MM.1S (cell line): ENCODE data around the gene SNX9.

Source experiments
- DNase-seq: peaks from one replicate; pipeline ENCODE4 v3.0.0-alpha.2; 2015
- H2AFZ ChIP-seq: fragments of 300-600 bp; sonication (generic); 2 replicates; pipeline ENCODE4 v1.6.0; 2016; ENCODE audit warnings: antibody characterized with exemption, low read length
- H3F3A ChIP-seq: fragments of 300-600 bp; sonication (generic); 2 replicates; pipeline ENCODE4 v1.6.1; 2016; ENCODE audit warnings: mild to moderate bottlenecking, antibody characterized with exemption, low read length, moderate library complexity, mixed read lengths; ENCODE audit not compliant: insufficient read depth
- H3K27ac ChIP-seq: fragments of 300-600 bp; sonication (generic); 2 replicates; pipeline ENCODE4 v1.5.1; 2016; ENCODE audit warnings: mild to moderate bottlenecking, low read length
- H3K27me3 ChIP-seq: fragments of 300-600 bp; sonication (generic); replicated peaks from 2 replicates; pipeline ENCODE4 v1.6.0; 2016; ENCODE audit warnings: low read length; ENCODE audit not compliant: insufficient read depth
- H3K36me3 ChIP-seq: fragments of 300-600 bp; sonication (generic); replicated peaks from 2 replicates; pipeline ENCODE4 v1.6.1; 2016; ENCODE audit warnings: mild to moderate bottlenecking, low read length, mixed read lengths; ENCODE audit not compliant: insufficient read depth
- H3K4me1 ChIP-seq: fragments of 300-600 bp; sonication (generic); 2 replicates; pipeline ENCODE4 v1.6.1; 2016; ENCODE audit warnings: low read length, mixed read lengths
- H3K4me2 ChIP-seq: fragments of 300-600 bp; sonication (generic); 2 replicates; pipeline ENCODE4 v1.6.0; 2016; ENCODE audit warnings: low read depth, low read length
- H3K4me3 ChIP-seq: fragments of 300-600 bp; sonication (generic); 2 replicates; pipeline ENCODE4 v1.5.1; 2016; ENCODE audit warnings: low read length, mixed read lengths
- H3K79me2 ChIP-seq: fragments of 300-600 bp; sonication (generic); 2 replicates; pipeline ENCODE4 v1.6.1; 2016; ENCODE audit warnings: mixed run types, low read length, mixed read lengths
- H3K9ac ChIP-seq: fragments of 300-600 bp; sonication (generic); 2 replicates; pipeline ENCODE4 v1.6.1; 2016; ENCODE audit warnings: low read length, mixed read lengths
- H3K9me2 ChIP-seq: fragments of 300-600 bp; sonication (generic); replicated peaks from 2 replicates; pipeline ENCODE4 v1.6.1; 2016; ENCODE audit warnings: mild to moderate bottlenecking, low read length, mixed read lengths; ENCODE audit not compliant: insufficient read depth
- H3K9me3 ChIP-seq: fragments of 300-600 bp; sonication (generic); replicated peaks from 2 replicates; pipeline ENCODE4 v1.6.1; 2016; ENCODE audit warnings: mild to moderate bottlenecking, low read length, mixed read lengths; ENCODE audit not compliant: insufficient read depth
- H4K20me1 ChIP-seq: fragments of 300-600 bp; sonication (generic); 2 replicates; pipeline ENCODE4 v1.6.1; 2016; ENCODE audit warnings: mild to moderate bottlenecking, low read length, moderate library complexity, mixed read lengths; ENCODE audit not compliant: insufficient read depth
- EZH2 ChIP-seq: fragments of 300-600 bp; sonication (generic); optimal IDR thresholded peaks from 2 replicates; pipeline ENCODE3; 2017; ENCODE audit warnings: low read depth, mild to moderate bottlenecking, antibody characterized with exemption, low read length, mixed read lengths
- EZH2phosphoT487 ChIP-seq: fragments of 300-600 bp; sonication (generic); IDR thresholded peaks from 2 replicates; pipeline ENCODE4 v1.6.1; 2018; ENCODE audit warnings: antibody characterized with exemption, low read length
- TF ChIP-seq, protein P1 (sequence below): fragments of 300-600 bp; sonication (generic); IDR thresholded peaks from 2 replicates; pipeline ENCODE4 v1.5.1; 2016; ENCODE audit warnings: antibody characterized with exemption, low read length, mixed read lengths

SNX9 gene

DNA sequence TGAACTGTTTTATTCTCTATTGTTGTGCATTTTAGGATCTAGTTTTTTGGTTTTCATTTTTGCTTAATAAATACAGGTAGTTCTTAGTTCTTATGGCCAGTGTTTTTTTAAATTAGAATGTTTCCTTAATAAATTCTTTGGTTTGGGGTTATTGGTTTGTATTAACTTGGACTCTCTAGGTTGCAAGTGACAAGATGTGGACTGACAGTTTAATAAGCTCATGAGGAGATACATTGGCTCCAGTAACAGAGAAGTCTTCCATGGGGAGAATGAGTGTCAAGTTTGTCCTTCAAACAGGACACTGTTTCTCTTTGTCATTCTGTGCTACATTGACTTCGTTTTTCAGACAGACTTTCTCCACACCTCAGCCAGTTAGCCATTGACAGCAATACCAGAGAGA, 39.7 kb downstream of the SNX9 start:
- Histone ChIP-seq H3K9ac (no peak overlapping the region), H3K4me2 (no peak overlapping the region), H3K79me2 (no peaks in the 10 kb centered on the region), H4K20me1 (no peaks in the 10 kb centered on the region), H3K9me2 (no peaks in the 10 kb centered on the region), H3K4me3 (no peak overlapping the region), H3K27me3 (no peaks in the 10 kb centered on the region), H3K36me3 (no peaks in the 10 kb centered on the region), H3K4me1 (no peaks in the 10 kb centered on the region), H3F3A (no peaks in the 10 kb centered on the region), H3K27ac (no peak overlapping the region), H2AFZ (no peak overlapping the region), H3K9me3 (no peaks in the 10 kb centered on the region)
- TF ChIP-seq, protein P1, sequence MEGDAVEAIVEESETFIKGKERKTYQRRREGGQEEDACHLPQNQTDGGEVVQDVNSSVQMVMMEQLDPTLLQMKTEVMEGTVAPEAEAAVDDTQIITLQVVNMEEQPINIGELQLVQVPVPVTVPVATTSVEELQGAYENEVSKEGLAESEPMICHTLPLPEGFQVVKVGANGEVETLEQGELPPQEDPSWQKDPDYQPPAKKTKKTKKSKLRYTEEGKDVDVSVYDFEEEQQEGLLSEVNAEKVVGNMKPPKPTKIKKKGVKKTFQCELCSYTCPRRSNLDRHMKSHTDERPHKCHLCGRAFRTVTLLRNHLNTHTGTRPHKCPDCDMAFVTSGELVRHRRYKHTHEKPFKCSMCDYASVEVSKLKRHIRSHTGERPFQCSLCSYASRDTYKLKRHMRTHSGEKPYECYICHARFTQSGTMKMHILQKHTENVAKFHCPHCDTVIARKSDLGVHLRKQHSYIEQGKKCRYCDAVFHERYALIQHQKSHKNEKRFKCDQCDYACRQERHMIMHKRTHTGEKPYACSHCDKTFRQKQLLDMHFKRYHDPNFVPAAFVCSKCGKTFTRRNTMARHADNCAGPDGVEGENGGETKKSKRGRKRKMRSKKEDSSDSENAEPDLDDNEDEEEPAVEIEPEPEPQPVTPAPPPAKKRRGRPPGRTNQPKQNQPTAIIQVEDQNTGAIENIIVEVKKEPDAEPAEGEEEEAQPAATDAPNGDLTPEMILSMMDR = no peak
- TF ChIP-seq EZH2 (no peak), EZH2phosphoT487 (no peak)
- no peak for DNase-seq

GRCh38 chr6:157864185-157864761, 41.2 kb downstream of the SNX9 start:
- Histone ChIP-seq H3K4me3 (no peak overlapping the region), H3K9me2 (no peaks in the 10 kb centered on the region), H3K79me2 (no peaks in the 10 kb centered on the region), H4K20me1 (no peaks in the 10 kb centered on the region), H3K9ac (no peak overlapping the region), H3K4me2 (no peak overlapping the region), H2AFZ (no peak overlapping the region), H3F3A (no peaks in the 10 kb centered on the region), H3K27ac (no peak overlapping the region), H3K27me3 (no peaks in the 10 kb centered on the region), H3K9me3 (no peaks in the 10 kb centered on the region), H3K36me3 (no peaks in the 10 kb centered on the region), H3K4me1 (no peaks in the 10 kb centered on the region)
- no peak for DNase-seq
- TF ChIP-seq EZH2phosphoT487 (no peak), EZH2 (no peak)

DNA sequence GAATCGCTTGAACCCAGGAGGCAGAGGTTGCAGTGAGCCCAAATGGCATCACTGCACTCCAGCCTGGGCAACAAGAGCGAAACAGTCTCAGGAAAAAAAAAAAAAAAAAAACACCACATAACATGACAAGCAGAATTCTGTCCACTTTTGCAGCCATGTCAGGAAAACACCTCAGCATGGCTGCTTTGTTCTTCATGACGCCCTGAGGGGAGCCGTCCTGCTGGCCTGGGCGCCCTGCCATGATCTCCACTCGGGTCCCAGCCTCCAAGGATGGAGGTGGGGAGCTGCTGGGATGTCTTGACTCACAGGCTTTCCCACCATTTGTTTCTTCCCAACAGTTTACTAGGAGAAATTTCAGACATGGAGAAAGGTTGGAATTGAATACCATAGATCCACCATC, 42.2 kb downstream of the SNX9 start:
- DNase-seq = no peak
- Histone ChIP-seq H3K4me3 (no peak overlapping the region), H3K4me1 (no peaks in the 10 kb centered on the region), H3K36me3 (no peaks in the 10 kb centered on the region), H3K4me2 (no peak overlapping the region), H3K9me2 (no peaks in the 10 kb centered on the region), H2AFZ (no peak overlapping the region), H3K9me3 (no peaks in the 10 kb centered on the region), H3K79me2 (no peaks in the 10 kb centered on the region), H3F3A (no peaks in the 10 kb centered on the region), H3K27me3 (no peaks in the 10 kb centered on the region), H3K9ac (no peak overlapping the region), H4K20me1 (no peaks in the 10 kb centered on the region), H3K27ac (no peak overlapping the region)
- TF ChIP-seq EZH2 = no peak
- TF ChIP-seq, protein P1 = no peak
- TF ChIP-seq EZH2phosphoT487 = no peak

DNA sequence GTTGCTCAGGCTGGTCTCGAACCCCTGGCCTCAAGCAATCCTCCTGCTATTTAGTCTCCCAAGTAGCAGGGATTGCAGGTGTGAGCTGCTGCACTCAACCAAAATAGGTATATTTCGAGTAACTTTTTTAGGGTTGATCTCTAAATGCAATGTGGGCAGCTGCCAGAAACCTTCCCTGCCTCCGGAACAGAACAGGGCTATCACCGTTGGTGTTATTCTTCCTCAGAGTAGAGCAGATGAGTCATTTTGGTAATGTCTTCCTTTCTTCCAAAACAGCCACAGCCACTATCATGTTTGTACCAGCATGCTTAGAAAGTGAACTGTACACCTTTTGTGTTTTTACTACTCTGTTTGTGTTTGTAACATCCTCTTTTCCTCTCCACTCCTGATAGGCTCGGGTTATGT, 44.1 kb downstream of the SNX9 start:
- H3K79me2 ChIP-seq = no peaks in the 10 kb centered on the region
- no peak overlapping the region for H3K4me2 ChIP-seq
- H3K27ac ChIP-seq = no peak overlapping the region

More for the DNA sequence above, 44.1 kb downstream of the SNX9 start:
- Histone ChIP-seq H3F3A (no peaks in the 10 kb centered on the region), H3K9me2 (no peaks in the 10 kb centered on the region), H3K9ac (no peak overlapping the region), H3K9me3 (no peaks in the 10 kb centered on the region), H3K4me1 (no peaks in the 10 kb centered on the region), H4K20me1 (no peaks in the 10 kb centered on the region), H3K4me3 (no peak overlapping the region), H3K27me3 (no peaks in the 10 kb centered on the region), H2AFZ (no peak overlapping the region), H3K36me3 (no peaks in the 10 kb centered on the region)
- no peak for DNase-seq
- TF ChIP-seq EZH2 = no peak
